Activated CD4-positive, alpha-beta T cell treated with anti-CD3 and anti-CD28 coated beads, Interleukin-2, amount 10 ng/mL, durations not matched to agents 24 days and 14 days (primary cell): ENCODE results near the gene BCAS4. TPM values are rescaled to one million over a fixed set of nuclear protein-coding genes. Genes with fewer than 3 reads are reported as not detected.

Source experiments
- DNase-seq: peaks from one replicate; pipeline ENCODE4 v3.0.0; 2022
- H3K27ac Mint-ChIP-seq: one replicate; pipeline ENCODE4 v1.8.0; 2022; ENCODE audit warnings: mild to moderate bottlenecking, mixed read lengths
- H3K27me3 Mint-ChIP-seq: one replicate; pipeline ENCODE4 v1.8.0; 2022; ENCODE audit warnings: mixed read lengths
- H3K36me3 Mint-ChIP-seq: one replicate; pipeline ENCODE4 v1.8.0; 2022; ENCODE audit warnings: low read depth, mild to moderate bottlenecking, mixed read lengths
- H3K4me1 Mint-ChIP-seq: one replicate; pipeline ENCODE4 v1.8.0; 2021; ENCODE audit warnings: mixed read lengths
- H3K4me3 Mint-ChIP-seq: one replicate; pipeline ENCODE4 v1.8.0; 2022; ENCODE audit warnings: mild to moderate bottlenecking, moderate library complexity, mixed read lengths
- H3K9me3 Mint-ChIP-seq: one replicate; pipeline ENCODE4 v1.8.0; 2021; ENCODE audit warnings: mixed read lengths
- intact Hi-C: fragments of 100-400 bp; cut with micrococcal nuclease; formaldehyde crosslinking; loops from one replicate; pipeline ENCODE4 v1.15.1; 2023
- total RNA-seq: library from RNA; stranded (reverse); gene quantifications from 2 replicates; pipeline ENCODE4 v1.2.3, GENCODE V29; 2022

BCAS4 gene
- total RNA-seq, 1 donor from 2014 or later = 8.4 TPM

GRCh38 chr20:50814438-50815161, 19.7 kb downstream of the BCAS4 start:
- H3K9me3 Mint-ChIP-seq = peaks cover 5% of the 10 kb centered on the region
- peaks cover 6% of the 10 kb centered on the region for H3K36me3 Mint-ChIP-seq
- H3K4me1 Mint-ChIP-seq = peaks cover 22% of the 10 kb centered on the region
- intact Hi-C loops = no loop called here
- H3K27me3 Mint-ChIP-seq = no peaks in the 10 kb centered on the region
- no peak overlapping the region for H3K4me3 Mint-ChIP-seq
- H3K27ac Mint-ChIP-seq = no peak overlapping the region
- no peak for DNase-seq

GRCh38 chr20:50815162-50815989, 20.5 kb downstream of the BCAS4 start:
- Mint-ChIP-seq H3K4me1 (peaks cover 25% of the 10 kb centered on the region), H3K27ac (peak overlapping the region; percentile 50), H3K36me3 (peaks cover 8% of the 10 kb centered on the region), H3K4me3 (peak overlapping the region; percentile 53), H3K9me3 (peaks cover 5% of the 10 kb centered on the region), H3K27me3 (no peaks in the 10 kb centered on the region)
- peak; percentile 62 for DNase-seq
- intact Hi-C loops = no loop called here

GRCh38 chr20:50817776-50818172, 22.9 kb downstream of the BCAS4 start:
- DNase-seq = no peak
- H3K27ac Mint-ChIP-seq = peak overlapping the region; percentile 96
- H3K9me3 Mint-ChIP-seq = peaks cover 5% of the 10 kb centered on the region
- H3K27me3 Mint-ChIP-seq = no peaks in the 10 kb centered on the region
- peaks cover 8% of the 10 kb centered on the region for H3K36me3 Mint-ChIP-seq
- intact Hi-C loops = loop anchor here (1.0 kb wide), 2 partner anchors 97 to 112 kb away; no protein-coding TSS in a partner anchor
- H3K4me1 Mint-ChIP-seq = peaks cover 30% of the 10 kb centered on the region
- no peak overlapping the region for H3K4me3 Mint-ChIP-seq

GRCh38 chr20:50819349-50819748, 24.5 kb downstream of the BCAS4 start:
- peaks cover 30% of the 10 kb centered on the region for H3K4me1 Mint-ChIP-seq
- peaks cover 10% of the 10 kb centered on the region for H3K36me3 Mint-ChIP-seq
- no peaks in the 10 kb centered on the region for H3K27me3 Mint-ChIP-seq
- H3K9me3 Mint-ChIP-seq = peaks cover 9% of the 10 kb centered on the region
- intact Hi-C loops = no loop called here
- H3K4me3 Mint-ChIP-seq = no peak overlapping the region
- DNase-seq = no peak
- peak overlapping the region; percentile 24 for H3K27ac Mint-ChIP-seq

GRCh38 chr20:50820515-50821256, 25.8 kb downstream of the BCAS4 start:
- no peak for DNase-seq

GRCh38 chr20:50821257-50821921, 26.5 kb downstream of the BCAS4 start:
- Mint-ChIP-seq H3K27ac (no peak overlapping the region), H3K36me3 (peaks cover 9% of the 10 kb centered on the region), H3K27me3 (no peaks in the 10 kb centered on the region), H3K9me3 (peaks cover 9% of the 10 kb centered on the region), H3K4me1 (peaks cover 20% of the 10 kb centered on the region), H3K4me3 (no peak overlapping the region)
- DNase-seq = no peak
- intact Hi-C loops = no loop called here

More at GRCh38 chr20:50820515-50821256, 25.8 kb downstream of the BCAS4 start:
- peaks cover 9% of the 10 kb centered on the region for H3K9me3 Mint-ChIP-seq
- no peaks in the 10 kb centered on the region for H3K27me3 Mint-ChIP-seq
- peaks cover 22% of the 10 kb centered on the region for H3K4me1 Mint-ChIP-seq
- H3K36me3 Mint-ChIP-seq = peaks cover 10% of the 10 kb centered on the region
- no peak overlapping the region for H3K4me3 Mint-ChIP-seq
- intact Hi-C loops = no loop called here
- H3K27ac Mint-ChIP-seq = no peak overlapping the region

GRCh38 chr20:50821994-50822393, 27.1 kb downstream of the BCAS4 start:
- intact Hi-C loops = no loop called here
- H3K4me3 Mint-ChIP-seq = no peak overlapping the region
- H3K27me3 Mint-ChIP-seq = no peaks in the 10 kb centered on the region
- no peak overlapping the region for H3K27ac Mint-ChIP-seq
- H3K36me3 Mint-ChIP-seq = peaks cover 9% of the 10 kb centered on the region
- peaks cover 19% of the 10 kb centered on the region for H3K4me1 Mint-ChIP-seq
- peaks cover 9% of the 10 kb centered on the region for H3K9me3 Mint-ChIP-seq
- no peak for DNase-seq

- Mint-ChIP-seq H3K4me3 (no peak overlapping the region), H3K4me1 (peaks cover 12% of the 10 kb centered on the region), H3K27ac (no peak overlapping the region), H3K36me3 (peaks cover 7% of the 10 kb centered on the region), H3K9me3 (peaks cover 7% of the 10 kb centered on the region), H3K27me3 (no peaks in the 10 kb centered on the region)
- intact Hi-C loops = no loop called here
- DNase-seq = no peak
Measured at GRCh38 chr20:50823319-50823718, 28.5 kb downstream of the BCAS4 start.

GRCh38 chr20:50824137-50824536, 29.3 kb downstream of the BCAS4 start:
- Mint-ChIP-seq H3K4me1 (peaks cover 8% of the 10 kb centered on the region), H3K27ac (no peak overlapping the region), H3K4me3 (no peak overlapping the region), H3K27me3 (no peaks in the 10 kb centered on the region), H3K9me3 (peaks cover 3% of the 10 kb centered on the region), H3K36me3 (peaks cover 4% of the 10 kb centered on the region)
- intact Hi-C loops = no loop called here
- no peak for DNase-seq

- intact Hi-C loops = no loop called here
- peaks cover 3% of the 10 kb centered on the region for H3K4me1 Mint-ChIP-seq
- peaks cover 2% of the 10 kb centered on the region for H3K36me3 Mint-ChIP-seq
- no peak overlapping the region for H3K4me3 Mint-ChIP-seq
- no peaks in the 10 kb centered on the region for H3K27me3 Mint-ChIP-seq
- DNase-seq = no peak
- peaks cover 3% of the 10 kb centered on the region for H3K9me3 Mint-ChIP-seq
- no peak overlapping the region for H3K27ac Mint-ChIP-seq
Measured at GRCh38 chr20:50826121-50826520, 31.3 kb downstream of the BCAS4 start.

- H3K27ac Mint-ChIP-seq = no peak overlapping the region
Measured at GRCh38 chr20:50828363-50829136, 33.7 kb downstream of the BCAS4 start.

GRCh38 chr20:50831622-50832021, 36.8 kb downstream of the BCAS4 start:
- Mint-ChIP-seq H3K4me3 (no peak overlapping the region), H3K4me1 (no peaks in the 10 kb centered on the region), H3K27ac (no peak overlapping the region), H3K9me3 (no peaks in the 10 kb centered on the region), H3K27me3 (no peaks in the 10 kb centered on the region), H3K36me3 (no peaks in the 10 kb centered on the region)
- intact Hi-C loops = no loop called here
- DNase-seq = no peak

More at GRCh38 chr20:50828363-50829136, 33.7 kb downstream of the BCAS4 start:
- no peaks in the 10 kb centered on the region for H3K4me1 Mint-ChIP-seq
- H3K27me3 Mint-ChIP-seq = no peaks in the 10 kb centered on the region
- intact Hi-C loops = no loop called here
- DNase-seq = no peak
- H3K9me3 Mint-ChIP-seq = no peaks in the 10 kb centered on the region
- no peaks in the 10 kb centered on the region for H3K36me3 Mint-ChIP-seq
- no peak overlapping the region for H3K4me3 Mint-ChIP-seq

- H3K27me3 Mint-ChIP-seq = no peaks in the 10 kb centered on the region
- H3K4me3 Mint-ChIP-seq = no peak overlapping the region
- H3K27ac Mint-ChIP-seq = no peak overlapping the region
- peaks cover 5% of the 10 kb centered on the region for H3K4me1 Mint-ChIP-seq
- intact Hi-C loops = no loop called here
- no peaks in the 10 kb centered on the region for H3K9me3 Mint-ChIP-seq
- no peaks in the 10 kb centered on the region for H3K36me3 Mint-ChIP-seq
- DNase-seq = no peak
Measured at GRCh38 chr20:50834599-50835005, 39.7 kb downstream of the BCAS4 start.
